Peyer's patch (tissue), 4 donors: ENCODE results near the gene RNH1.
"Not testable (repeated sequence)": the region's sequence is repeated elsewhere in the genome, so short reads cannot be mapped to it uniquely, and the experiment has no call there.

Experiments
- CTCF ChIP-seq, 6 experiments: fragments of 450-650 bp in 4 of 6; fragments of 200-600 bp in 2 of 6; sonication (generic) in 1 of 6; IDR thresholded peaks; one replicate each; pipeline ENCODE4 v1.5.1; 2017 to 2019; ENCODE audit warnings: antibody characterized with exemption in 6 of 6, mild to moderate bottlenecking in 3 of 6, moderate library complexity in 1 of 6
- POLR2A ChIP-seq, 2 donors: fragments of 450-650 bp; IDR thresholded peaks; one replicate each; pipeline ENCODE4 v1.5.1; 2017; ENCODE audit warnings: antibody characterized with exemption in 2 of 2, mild to moderate bottlenecking in 2 of 2, moderate library complexity in 2 of 2

GRCh38 chr11:516918-517685 lies 10.1 kb upstream of the RNH1 start:
- not testable (repeated sequence) for TF ChIP-seq CTCF, POLR2A (IDR thresholded peaks at IDR 0.05)
